IPS-20b (cell line): ENCODE measurements around the gene SLC2A2.

Source experiments
- H3K27ac ChIP-seq: one replicate; pipeline ENCODE4 v1.5.1; 2013; ENCODE audit warnings: low read length
- H3K27me3 ChIP-seq: 2 replicates; pipeline ENCODE4 v1.6.1; 2013; ENCODE audit warnings: mild to moderate bottlenecking, low read length, inconsistent platforms; ENCODE audit not compliant: insufficient read depth
- H3K36me3 ChIP-seq: 2 replicates; pipeline ENCODE4 v1.6.1; 2013; ENCODE audit warnings: low read depth, mild to moderate bottlenecking, inconsistent platforms, low read length, moderate library complexity; ENCODE audit not compliant: insufficient read depth
- H3K4me1 ChIP-seq: 2 replicates; pipeline ENCODE4 v1.6.1; 2013; ENCODE audit warnings: mild to moderate bottlenecking, control low read depth, inconsistent platforms, low read length, moderate library complexity; ENCODE audit not compliant: insufficient read depth
- H3K4me3 ChIP-seq: 2 replicates; pipeline ENCODE4 v1.5.1; 2013; ENCODE audit warnings: mild to moderate bottlenecking, low read length, inconsistent platforms
- H3K9ac ChIP-seq: 2 replicates; pipeline ENCODE4 v1.6.1; 2013; ENCODE audit warnings: low read depth, mild to moderate bottlenecking, inconsistent platforms, low read length, moderate library complexity
- H3K9me3 ChIP-seq: 2 replicates; pipeline ENCODE4 v1.6.1; 2013; ENCODE audit warnings: mild to moderate bottlenecking, low read depth, low read length, inconsistent platforms; ENCODE audit not compliant: insufficient read depth

Gene SLC2A2

DNA sequence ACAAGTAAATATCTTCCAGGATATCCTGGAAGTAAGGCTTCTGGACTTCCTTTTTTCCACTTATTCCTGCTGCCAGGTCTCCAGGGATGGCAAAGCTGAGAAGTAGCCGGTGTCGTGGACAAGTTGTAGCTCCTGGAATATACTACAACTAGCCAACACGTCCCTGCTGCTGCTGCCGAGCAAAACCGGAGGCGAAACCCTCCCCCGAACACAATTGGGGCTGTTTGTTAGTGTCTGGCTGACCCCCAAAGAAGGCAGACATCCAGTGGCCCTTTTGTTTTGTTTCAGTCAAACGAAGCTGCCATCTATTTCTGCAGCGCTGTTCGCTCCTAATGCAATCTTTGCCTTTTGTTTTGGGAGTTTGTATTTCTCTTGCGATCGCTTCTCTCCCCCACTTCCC, 72.8 kb downstream of the SLC2A2 start:
- H3K9ac ChIP-seq, result no peak overlapping the region
- no peak overlapping the region for H3K27ac ChIP-seq
- H3K9me3 ChIP-seq, result no peaks in the 10 kb centered on the region
- H3K36me3 ChIP-seq, result no peaks in the 10 kb centered on the region
- H3K4me1 ChIP-seq, result no peaks in the 10 kb centered on the region; the same call in 1 of the 2 replicates
- no peak overlapping the region for H3K4me3 ChIP-seq
- H3K27me3 ChIP-seq, result no peaks in the 10 kb centered on the region

GRCh38 chr3:170953229-170953628, 73.3 kb downstream of the SLC2A2 start:
- Histone ChIP-seq H3K9ac (no peak overlapping the region), H3K27me3 (no peaks in the 10 kb centered on the region), H3K4me1 (no peaks in the 10 kb centered on the region; the same call in 1 of the 2 replicates), H3K36me3 (no peaks in the 10 kb centered on the region), H3K27ac (no peak overlapping the region), H3K9me3 (no peaks in the 10 kb centered on the region), H3K4me3 (no peak overlapping the region)

DNA sequence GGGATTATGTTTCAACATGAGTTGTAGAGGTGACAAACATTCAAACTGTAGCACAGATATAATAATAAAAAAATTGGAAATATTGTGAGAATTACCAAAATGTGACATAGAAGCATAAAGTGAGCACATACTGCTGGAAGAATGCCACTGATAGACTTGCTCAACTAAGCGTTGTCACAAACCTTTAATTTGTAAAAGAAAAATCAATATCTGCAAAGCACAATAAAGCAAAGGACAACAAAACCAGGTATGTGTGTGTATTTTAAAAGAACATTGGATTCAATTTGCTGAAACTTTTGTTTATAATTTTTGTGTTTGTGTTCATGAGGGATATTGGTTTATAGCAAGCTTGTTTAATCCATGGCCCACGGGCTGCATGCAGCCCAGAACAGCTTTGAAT, 77.3 kb downstream of the SLC2A2 start:
- Histone ChIP-seq H3K4me3 (no peak overlapping the region), H3K36me3 (no peaks in the 10 kb centered on the region), H3K9me3 (peaks cover 8% of the 10 kb centered on the region; the same call in 1 of the 2 replicates), H3K27ac (no peak overlapping the region), H3K27me3 (no peaks in the 10 kb centered on the region), H3K4me1 (no peaks in the 10 kb centered on the region; the same call in 1 of the 2 replicates), H3K9ac (no peak overlapping the region)

- Histone ChIP-seq H3K9me3 (peaks cover 8% of the 10 kb centered on the region; the same call in 1 of the 2 replicates), H3K36me3 (no peaks in the 10 kb centered on the region), H3K4me1 (no peaks in the 10 kb centered on the region), H3K27ac (no peak overlapping the region), H3K4me3 (no peak overlapping the region), H3K9ac (no peak overlapping the region), H3K27me3 (no peaks in the 10 kb centered on the region)
Measured at GRCh38 chr3:170947018-170947769, 79.3 kb downstream of the SLC2A2 start.
